Esophagus squamous epithelium (tissue), 5 donors: ENCODE results near the gene SPARCL1. TPM values are rescaled to one million over a fixed set of nuclear protein-coding genes. Genes with fewer than 3 reads are reported as not detected.
A peak's percentile ranks its signal among the peaks of the same experiment; 100 is the strongest.

Experiments
- DNase-seq: peaks from one replicate; lab custom pipeline; 2025; lab: John Stamatoyannopoulos, UW
- H3K27ac ChIP-seq, 4 donors: fragments of 200-600 bp; sonication (generic); one replicate each; pipeline ENCODE4 v1.5.1; 2016 to 2019; ENCODE audit warnings: mild to moderate bottlenecking in 1 of 4
- H3K27me3 ChIP-seq, 4 donors: fragments of 200-600 bp; sonication (generic); 1 replicate in 3 of 4; 2 replicates in 1 of 4; pipeline versions ENCODE4 v1.5.1 to v1.6.0; 2017 to 2021; ENCODE audit warnings: antibody characterized with exemption in 1 of 4
- H3K36me3 ChIP-seq, 3 donors: fragments of 200-600 bp; sonication (generic); one replicate each; pipeline ENCODE4 v1.5.1; 2016 to 2019
- H3K4me1 ChIP-seq, 3 donors: fragments of 200-600 bp; sonication (generic); one replicate each; pipeline ENCODE4 v1.5.1; 2017 to 2019
- H3K4me3 ChIP-seq, 4 donors: fragments of 200-600 bp; sonication (generic); 1 replicate in 3 of 4; 2 replicates in 1 of 4; pipeline ENCODE4 v1.5.1; 2016 to 2019; ENCODE audit warnings: mild to moderate bottlenecking in 2 of 4, moderate library complexity in 1 of 4
- H3K9me3 ChIP-seq, 3 donors: fragments of 200-600 bp; sonication (generic); one replicate each; pipeline ENCODE4 v1.5.1; 2016 to 2019
- CTCF ChIP-seq, 6 experiments: fragments of 450-650 bp in 4 of 6; fragments of 200-600 bp in 2 of 6; sonication (generic) in 2 of 6; IDR thresholded peaks; one replicate each; pipeline ENCODE4 v1.5.1; 2016 to 2019; ENCODE audit warnings: antibody characterized with exemption in 6 of 6, mild to moderate bottlenecking in 4 of 6, moderate library complexity in 4 of 6
- POLR2A ChIP-seq, 4 donors: fragments of 450-650 bp; IDR thresholded peaks; one replicate each; pipeline ENCODE4 v1.6.1; 2017; ENCODE audit warnings: antibody characterized with exemption in 4 of 4, mild to moderate bottlenecking in 4 of 4, moderate library complexity in 3 of 4
- WGBS, 2 donors: methylation state at CpG; one replicate each; pipeline ENCODE4 v1.1.5; 2018; 5-methylcytosine and 5-hydroxymethylcytosine counted together
- intact Hi-C: fragments of 100-400 bp; cut with DNase I; formaldehyde crosslinking; loops from one replicate; pipeline ENCODE4 v1.15.0; 2022
- total RNA-seq, 4 donors: library from RNA; depleted of rRNA; stranded (reverse); fragments of >200 nt; gene quantifications; one replicate each; pipeline ENCODE4 v1.1.0, GENCODE V29; 2016
- donor health status: DM: yes; HTN: yes; CAD: no.

The SPARCL1 gene
- total RNA-seq, 4 donors from 2014 or later, result 37.3 to 450 (median 131) TPM

GRCh38 chr4:87547016-87547708, 18.0 kb upstream of the SPARCL1 start:
- 64 to 72% methylated on average over 5 of the region's 5 CpGs for WGBS, 2 donors
- Histone ChIP-seq H3K4me1 (peaks cover 0 to 8% (median 0%) of the 10 kb centered on the region in 3 donors), H3K4me3 (no peak overlapping the region), H3K9me3 (no peaks in the 10 kb centered on the region), H3K27me3 (peaks cover 0 to 4% (median 0%) of the 10 kb centered on the region in 4 donors), H3K27ac (no peak overlapping the region), H3K36me3 (no peaks in the 10 kb centered on the region)
- intact Hi-C loops, result no loop called here
- DNase-seq, result no peak
- no peak for TF ChIP-seq CTCF (IDR thresholded peaks at IDR 0.05)
- no peak for TF ChIP-seq POLR2A (IDR thresholded peaks at IDR 0.05)

GRCh38 chr4:87545052-87545451, 15.9 kb upstream of the SPARCL1 start:
- WGBS, 2 donors, result 82 to 88% methylated on average over 3 of the region's 3 CpGs
- Histone ChIP-seq H3K27me3 (peaks cover 0 to 4% (median 0%) of the 10 kb centered on the region in 4 donors), H3K36me3 (no peaks in the 10 kb centered on the region), H3K9me3 (no peaks in the 10 kb centered on the region), H3K4me3 (no peak overlapping the region), H3K4me1 (peaks cover 0 to 21% (median 4%) of the 10 kb centered on the region in 3 donors), H3K27ac (no peak overlapping the region)
- no peak for DNase-seq
- TF ChIP-seq POLR2A (IDR thresholded peaks at IDR 0.05) (no peak), CTCF (IDR thresholded peaks at IDR 0.05) (no peak)
- intact Hi-C loops, result no loop called here

GRCh38 chr4:87543835-87544461, 14.8 kb upstream of the SPARCL1 start:
- intact Hi-C loops, result no loop called here
- DNase-seq, result no peak
- Histone ChIP-seq H3K27ac (no peak overlapping the region), H3K4me1 (peaks cover 0 to 21% (median 4%) of the 10 kb centered on the region in 3 donors), H3K9me3 (no peaks in the 10 kb centered on the region), H3K27me3 (no peaks in the 10 kb centered on the region), H3K36me3 (no peaks in the 10 kb centered on the region), H3K4me3 (no peak overlapping the region)
- TF ChIP-seq POLR2A (IDR thresholded peaks at IDR 0.05), result no peak
- peak; percentile 14 to 60 (median 50) for TF ChIP-seq CTCF (IDR thresholded peaks at IDR 0.05)
- WGBS, 2 donors, result 26 to 32% methylated on average over 3 of the region's 3 CpGs

GRCh38 chr4:87542734-87543312, 13.6 kb upstream of the SPARCL1 start:
- intact Hi-C loops, result no loop called here
- Histone ChIP-seq H3K27ac (peak overlapping the region in 3 of 4 donors; percentile 24 to 81 (median 67)), H3K27me3 (no peaks in the 10 kb centered on the region), H3K4me3 (no peak overlapping the region), H3K36me3 (no peaks in the 10 kb centered on the region), H3K9me3 (no peaks in the 10 kb centered on the region), H3K4me1 (peaks cover 0 to 21% (median 4%) of the 10 kb centered on the region in 3 donors)
- DNase-seq, result no peak
- TF ChIP-seq POLR2A (IDR thresholded peaks at IDR 0.05) (no peak), CTCF (IDR thresholded peaks at IDR 0.05) (no peak)
